IPS-18c (cell line): ENCODE data around the gene NAPG.

ENCODE experiments used
- H3K4me3 ChIP-seq: 2 replicates; pipeline ENCODE4 v1.7.0; 2013; ENCODE audit warnings: low read depth, mild to moderate bottlenecking, low read length, moderate library complexity; ENCODE audit not compliant: insufficient read depth
- H3K9me3 ChIP-seq: one replicate; pipeline ENCODE4 v1.6.1; 2013; ENCODE audit warnings: mild to moderate bottlenecking, low read length, moderate library complexity; ENCODE audit not compliant: control insufficient read depth, insufficient read depth

The NAPG gene

DNA sequence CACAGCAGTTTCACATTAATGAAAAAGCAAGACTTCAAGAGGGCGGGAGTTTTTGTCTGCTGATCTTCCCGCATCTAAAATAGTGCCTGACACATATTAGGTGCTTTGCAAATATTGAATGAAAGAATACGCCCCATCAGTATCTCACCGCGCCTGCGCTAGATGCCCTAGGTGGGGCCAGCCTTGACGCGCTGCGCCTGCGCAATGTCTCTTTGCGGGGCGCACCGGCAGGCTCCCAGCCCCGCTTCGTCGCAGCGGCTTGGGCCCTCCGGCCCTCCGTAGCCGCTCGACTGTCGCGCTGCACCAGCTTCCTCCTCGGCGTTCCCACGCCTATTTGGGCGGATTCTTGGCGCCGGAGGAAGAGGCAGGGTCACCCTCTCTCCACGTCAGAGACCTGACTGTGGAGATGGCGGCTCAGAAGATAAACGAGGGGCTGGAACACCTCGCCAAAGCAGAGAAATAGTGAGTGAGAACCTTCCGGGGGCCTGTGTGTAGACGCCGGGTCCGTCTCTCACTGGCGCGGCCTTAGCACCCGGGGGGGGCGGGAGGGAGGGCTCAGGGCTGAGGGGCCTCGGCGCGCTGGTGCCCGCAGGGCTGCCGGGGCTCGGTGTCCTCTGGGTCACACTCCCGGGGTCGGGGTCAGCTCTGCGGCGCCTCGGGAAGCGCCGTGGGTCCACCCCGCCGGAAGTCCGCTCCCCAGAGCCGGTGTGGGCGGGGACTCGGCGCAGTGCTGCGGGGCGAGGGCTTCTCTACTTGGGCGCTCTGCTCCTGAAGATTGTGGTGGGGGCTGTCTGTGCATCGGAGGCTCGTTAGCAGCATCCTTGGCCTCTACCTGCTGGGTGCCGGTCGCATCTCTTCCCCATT is at the start of gene NAPG:
Gene NAPG (plus strand): TSS at position 331 of the 864 bp plus-strand sequence. CDS start 76 bp downstream, at position 407.
- no peaks in the 10 kb centered on the region for H3K9me3 ChIP-seq
- peak within 1 kb of the TSS; percentile 67 for H3K4me3 ChIP-seq

DNA sequence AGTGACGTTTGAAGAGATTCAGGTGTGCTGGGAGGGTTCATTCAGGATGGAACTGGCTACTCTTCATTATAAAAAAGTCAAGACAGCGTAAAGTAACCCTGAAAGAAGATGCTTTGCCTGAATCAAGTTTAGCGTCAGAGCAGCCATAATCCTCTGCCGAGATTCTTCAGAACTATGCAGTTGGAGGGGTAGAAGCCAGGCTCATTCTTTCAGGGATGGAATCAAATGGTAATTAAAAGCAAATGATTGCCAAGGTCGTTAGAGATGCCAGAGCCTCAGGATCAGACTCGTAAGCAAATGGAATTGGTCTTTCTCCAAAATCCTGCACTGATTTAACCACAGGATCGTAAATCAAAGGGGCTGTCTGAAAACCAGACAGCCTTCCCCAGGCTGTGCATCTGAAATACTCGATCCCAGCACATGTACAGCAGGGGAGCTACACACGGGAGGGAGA is 49.5 kb upstream of the NAPG start:
- H3K4me3 ChIP-seq: no peak overlapping the region
- no peaks in the 10 kb centered on the region for H3K9me3 ChIP-seq

DNA sequence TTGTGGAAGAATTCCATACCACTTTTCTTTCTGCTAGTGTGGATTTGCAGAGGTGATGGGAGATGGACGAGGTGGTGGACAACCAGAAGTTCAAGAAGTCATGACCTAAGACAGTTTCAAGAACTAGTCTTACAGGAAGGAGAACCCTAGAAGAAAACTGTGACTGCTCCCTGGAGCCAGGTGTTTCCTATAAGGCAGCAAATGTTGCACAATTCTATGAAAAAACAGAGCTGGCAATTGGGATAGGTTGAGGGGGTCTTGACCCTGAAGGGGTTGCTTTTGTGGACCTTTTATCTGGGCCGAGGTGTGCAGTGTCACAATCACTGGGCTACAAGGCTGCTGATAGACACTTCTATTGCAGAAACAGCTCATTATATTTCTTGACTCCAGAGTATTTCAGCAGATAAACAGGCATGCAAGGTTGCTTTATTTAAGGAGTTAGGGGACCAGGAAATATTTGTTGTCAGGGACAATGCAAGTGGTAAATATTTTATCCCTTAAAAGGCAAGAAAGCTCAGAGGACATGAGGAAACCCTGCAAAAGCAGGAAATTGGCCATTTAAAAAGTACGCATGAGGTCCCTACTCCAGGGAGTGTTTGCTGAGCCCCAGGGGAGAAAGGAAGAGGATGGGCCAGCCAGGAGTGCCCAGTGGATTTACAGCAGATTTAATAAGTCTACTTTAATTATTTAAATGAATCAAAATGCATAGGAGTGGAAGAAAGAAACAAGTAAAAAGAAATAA is 48.5 kb upstream of the NAPG start:
- Histone ChIP-seq H3K4me3 (no peak overlapping the region), H3K9me3 (no peaks in the 10 kb centered on the region)

DNA sequence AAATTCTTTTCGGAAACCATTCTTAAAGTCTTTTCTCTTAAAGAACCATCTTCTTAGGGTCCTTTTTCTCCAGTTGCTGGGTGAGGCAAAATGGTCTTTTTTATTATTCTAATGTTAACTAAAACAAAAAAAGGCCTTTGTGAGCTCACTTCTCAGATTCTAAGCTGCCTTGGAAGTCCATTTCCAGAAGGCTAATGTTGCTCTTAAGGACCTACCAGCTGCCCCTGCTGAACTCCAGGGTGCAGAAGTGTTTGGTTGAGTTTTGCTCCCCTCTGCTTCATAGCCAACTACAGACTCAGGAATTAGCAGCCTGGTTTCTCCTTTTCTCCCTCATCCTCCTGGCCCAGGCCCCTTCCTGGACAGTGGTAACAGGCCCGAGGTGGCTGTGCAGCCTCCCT is 48.0 kb upstream of the NAPG start:
- H3K4me3 ChIP-seq: no peak overlapping the region
- no peaks in the 10 kb centered on the region for H3K9me3 ChIP-seq

DNA sequence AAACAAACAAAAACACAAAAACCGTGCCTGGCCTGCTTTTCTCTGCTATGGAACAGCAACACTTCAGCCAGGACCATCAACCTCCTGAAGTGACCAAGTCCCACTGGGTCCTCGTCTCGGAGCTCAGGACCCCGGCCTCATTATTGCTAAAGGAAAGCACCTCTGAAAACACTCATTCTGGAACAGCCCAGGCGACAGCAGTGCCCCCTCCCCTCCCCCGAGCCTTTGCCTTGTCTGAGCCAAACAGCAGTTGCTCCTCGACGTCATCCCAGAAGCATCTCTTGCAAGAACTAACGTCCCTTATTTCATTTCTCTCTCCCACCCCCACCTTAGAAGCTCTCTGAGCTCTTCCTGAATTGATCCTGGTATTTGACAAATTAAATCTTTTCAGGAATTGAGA is 44.0 kb upstream of the NAPG start:
- no peaks in the 10 kb centered on the region for H3K9me3 ChIP-seq
- H3K4me3 ChIP-seq: no peak overlapping the region

DNA sequence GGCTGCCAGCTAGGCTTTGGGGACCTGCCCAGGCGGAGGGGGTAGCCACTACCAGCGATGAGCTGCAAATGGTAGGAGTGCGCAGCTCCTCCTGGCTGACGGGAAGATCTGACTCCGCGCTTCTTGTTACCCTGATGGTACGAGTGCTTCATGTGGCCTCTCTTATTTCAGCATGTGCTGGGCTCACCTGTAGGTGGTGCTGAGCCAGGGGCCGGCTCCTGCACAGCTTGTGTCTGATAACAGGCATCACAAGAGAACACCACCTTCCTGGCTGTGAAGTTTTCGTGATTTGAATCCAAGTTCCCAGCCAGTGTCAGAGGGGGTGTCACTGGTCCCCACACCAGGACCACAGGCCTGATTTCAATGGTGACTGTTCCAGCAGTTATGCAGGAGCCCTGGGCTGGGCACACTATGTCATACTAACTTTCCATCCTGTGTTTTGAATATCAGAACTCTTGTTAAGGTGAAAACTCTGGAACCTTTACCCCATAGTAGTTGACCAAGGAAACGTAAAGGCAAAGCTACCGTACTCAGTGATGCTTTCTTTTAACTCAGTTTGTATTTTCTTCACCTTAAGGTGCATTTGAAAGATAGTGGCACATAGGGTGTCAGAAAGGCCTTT is 43.4 kb upstream of the NAPG start:
- no peaks in the 10 kb centered on the region for H3K9me3 ChIP-seq
- H3K4me3 ChIP-seq: no peak overlapping the region

DNA sequence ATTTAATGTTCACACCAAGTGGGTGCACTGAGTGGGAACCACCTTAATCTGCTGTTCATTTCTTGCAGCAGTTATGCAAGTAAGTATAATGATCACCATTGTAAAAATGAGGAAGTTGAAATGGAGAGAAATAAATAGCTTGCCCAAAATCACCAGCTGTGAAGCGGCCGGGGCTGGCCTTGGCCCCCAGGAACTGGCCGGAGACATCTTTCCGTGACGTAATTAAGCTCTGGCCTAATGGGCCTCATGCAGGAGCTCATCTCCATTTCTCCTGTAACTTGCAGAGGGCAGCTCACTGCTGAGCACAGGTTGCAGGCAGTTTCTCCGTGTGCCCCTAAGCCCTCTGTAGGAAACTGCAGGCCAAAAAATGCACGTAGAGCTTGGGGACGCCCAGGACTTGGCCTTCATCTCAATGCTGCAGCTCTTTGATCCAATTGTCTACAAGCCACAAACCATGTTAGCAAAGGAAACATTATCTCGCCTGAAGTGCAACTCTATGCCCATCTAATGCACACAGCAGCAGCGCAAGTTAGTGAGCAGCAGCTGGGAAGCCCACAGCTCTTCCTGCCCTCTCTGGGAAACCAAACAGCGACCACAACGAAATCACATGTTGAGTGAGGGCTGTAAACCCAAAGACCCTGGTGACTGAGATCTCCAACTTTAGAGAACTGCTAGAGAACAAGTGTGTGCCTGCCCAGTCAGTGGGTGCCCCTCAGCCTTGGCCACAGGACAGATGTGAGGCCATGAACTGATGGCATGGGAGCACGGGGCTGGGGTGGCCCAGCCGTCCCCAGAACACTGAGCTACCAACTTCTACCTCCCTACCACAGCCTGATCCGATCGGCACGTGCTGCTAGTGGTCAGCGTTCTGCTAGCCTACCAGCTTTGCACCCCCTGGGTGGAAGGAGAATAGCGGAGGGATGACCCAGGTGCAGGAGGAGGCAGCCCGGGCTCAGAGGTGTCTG is 42.6 kb upstream of the NAPG start:
- Histone ChIP-seq H3K9me3 (no peaks in the 10 kb centered on the region), H3K4me3 (no peak overlapping the region)

DNA sequence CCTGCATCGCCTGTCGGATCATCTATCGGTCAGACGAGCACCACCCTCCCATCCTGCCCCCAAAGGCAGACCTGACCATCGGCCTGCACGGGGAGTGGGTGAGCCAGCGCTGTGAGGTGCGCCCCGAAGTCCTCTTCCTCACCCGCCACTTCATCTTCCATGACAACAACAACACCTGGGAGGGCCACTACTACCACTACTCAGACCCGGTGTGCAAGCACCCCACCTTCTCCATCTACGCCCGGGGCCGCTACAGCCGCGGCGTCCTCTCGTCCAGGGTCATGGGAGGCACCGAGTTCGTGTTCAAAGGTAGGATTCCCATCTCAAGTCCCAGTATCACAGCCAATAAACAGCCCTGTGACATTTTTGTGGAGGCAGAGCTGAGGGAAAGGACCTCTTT is 40.4 kb upstream of the NAPG start:
- Histone ChIP-seq H3K4me3 (no peak overlapping the region), H3K9me3 (no peaks in the 10 kb centered on the region)

DNA sequence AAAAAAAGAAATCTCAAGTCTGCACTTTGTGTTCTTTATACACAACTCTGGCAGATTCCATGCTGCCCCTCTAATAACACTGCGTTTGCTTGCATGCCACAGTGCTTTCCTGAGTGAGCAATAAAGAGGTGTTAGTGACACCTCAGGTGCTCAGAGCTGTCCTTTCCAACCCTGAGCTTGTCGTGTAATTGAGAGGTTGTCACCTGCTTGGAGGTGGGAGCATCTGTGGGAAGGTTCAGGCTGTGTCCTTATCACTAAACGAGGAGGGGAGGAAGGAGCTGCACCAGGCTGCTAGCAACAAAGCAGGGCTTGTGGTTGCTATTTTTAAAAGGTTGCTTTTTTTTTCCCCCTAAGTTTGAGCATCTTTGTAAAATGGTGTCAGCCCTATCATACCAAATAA is 39.5 kb upstream of the NAPG start:
- H3K4me3 ChIP-seq: no peak overlapping the region
- H3K9me3 ChIP-seq: no peaks in the 10 kb centered on the region

DNA sequence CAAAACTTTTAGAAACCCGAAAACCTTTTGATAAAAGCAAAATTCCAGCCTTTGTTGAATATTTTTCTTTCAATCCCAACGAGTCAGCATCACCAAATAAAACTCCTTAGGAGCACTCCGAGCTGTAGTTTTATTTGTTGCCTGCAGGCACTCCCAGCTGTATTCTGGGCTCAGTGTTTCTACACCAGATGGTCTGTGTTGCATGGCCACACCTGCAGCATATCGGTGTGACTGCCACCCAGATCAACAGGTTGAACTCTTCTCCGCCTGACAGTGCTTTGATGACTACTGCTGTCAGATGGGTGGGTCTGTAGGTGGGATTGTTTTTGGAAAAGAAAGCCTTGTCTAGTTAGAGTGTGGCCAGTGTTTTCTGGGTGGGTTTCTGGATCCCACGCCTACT is 38.7 kb upstream of the NAPG start:
- Histone ChIP-seq H3K9me3 (no peaks in the 10 kb centered on the region), H3K4me3 (no peak overlapping the region)

DNA sequence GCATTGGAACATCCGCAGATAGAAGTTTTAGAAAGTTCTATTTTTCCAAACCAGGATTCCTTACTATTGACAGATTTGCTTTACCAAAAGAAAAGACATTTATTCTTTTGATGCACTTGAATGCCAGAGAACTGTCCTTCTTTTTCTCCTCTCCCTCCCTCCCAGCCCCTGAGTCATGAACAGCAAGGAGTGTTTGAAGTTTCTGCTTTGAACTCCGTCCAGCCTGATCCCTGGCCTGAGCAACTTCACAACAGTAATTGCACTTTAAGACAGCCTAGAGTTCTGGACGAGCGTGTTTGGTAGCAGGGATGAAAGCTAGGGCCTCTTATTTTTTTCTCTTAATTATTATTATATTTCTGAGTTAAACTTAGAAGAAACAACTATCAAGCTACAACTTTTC is 37.8 kb upstream of the NAPG start:
- no peak overlapping the region for H3K4me3 ChIP-seq
- H3K9me3 ChIP-seq: no peaks in the 10 kb centered on the region

DNA sequence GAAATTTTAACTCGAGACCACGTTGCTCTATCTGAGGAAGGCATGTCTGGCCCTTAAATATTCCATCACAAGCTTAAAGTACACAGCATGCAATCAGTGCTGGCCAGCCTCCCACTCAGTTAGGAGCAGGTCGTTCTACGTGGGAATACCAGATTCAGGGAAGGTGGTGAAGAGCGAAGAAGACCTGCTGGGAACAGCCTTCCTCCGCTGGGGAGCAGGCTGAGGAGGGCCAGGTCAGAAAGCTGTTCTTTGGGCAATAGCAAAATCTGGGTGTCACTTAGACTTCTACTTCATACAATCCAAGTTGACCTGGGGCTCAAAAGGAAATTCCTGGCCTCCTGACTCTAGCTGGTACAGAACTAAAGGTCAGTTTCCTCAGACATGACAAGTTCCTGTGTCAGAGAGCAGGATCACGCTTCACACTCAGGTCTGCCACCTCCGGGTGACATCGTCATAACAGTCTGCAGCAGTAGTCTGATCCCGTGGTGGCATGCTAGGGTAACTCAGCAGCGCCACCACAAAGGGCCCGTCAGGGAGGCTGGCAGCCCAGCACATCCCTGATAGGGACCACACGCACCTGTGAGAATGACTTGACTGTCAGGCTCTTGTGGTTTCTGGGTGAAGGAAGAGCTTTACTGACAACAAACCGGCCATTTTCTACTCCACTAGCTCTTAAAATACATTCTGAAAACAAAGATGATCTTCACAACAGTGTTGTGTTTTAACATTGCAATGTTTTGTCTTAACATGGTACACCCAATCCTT is 35.2 kb upstream of the NAPG start:
- no peak overlapping the region for H3K4me3 ChIP-seq
- no peaks in the 10 kb centered on the region for H3K9me3 ChIP-seq

DNA sequence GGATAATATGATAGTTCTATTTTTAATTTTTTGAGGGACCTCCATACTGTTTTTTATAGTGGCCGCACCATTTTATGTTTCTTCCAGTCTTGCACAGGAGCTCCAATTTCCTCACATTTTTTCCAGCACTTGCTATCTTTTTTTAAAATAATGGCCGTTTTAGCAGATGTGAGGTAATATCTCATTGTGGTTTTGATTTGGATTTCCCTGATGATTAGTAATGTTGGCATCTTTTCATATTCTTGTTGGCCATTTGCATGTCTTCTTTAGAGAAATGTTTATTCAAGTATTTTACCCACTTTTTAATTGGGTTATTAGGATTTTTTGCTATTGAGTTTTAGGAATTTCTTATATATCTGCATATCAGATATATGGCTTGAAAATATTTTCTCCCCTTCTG is 29.9 kb upstream of the NAPG start:
- Histone ChIP-seq H3K9me3 (no peaks in the 10 kb centered on the region), H3K4me3 (no peak overlapping the region)

DNA sequence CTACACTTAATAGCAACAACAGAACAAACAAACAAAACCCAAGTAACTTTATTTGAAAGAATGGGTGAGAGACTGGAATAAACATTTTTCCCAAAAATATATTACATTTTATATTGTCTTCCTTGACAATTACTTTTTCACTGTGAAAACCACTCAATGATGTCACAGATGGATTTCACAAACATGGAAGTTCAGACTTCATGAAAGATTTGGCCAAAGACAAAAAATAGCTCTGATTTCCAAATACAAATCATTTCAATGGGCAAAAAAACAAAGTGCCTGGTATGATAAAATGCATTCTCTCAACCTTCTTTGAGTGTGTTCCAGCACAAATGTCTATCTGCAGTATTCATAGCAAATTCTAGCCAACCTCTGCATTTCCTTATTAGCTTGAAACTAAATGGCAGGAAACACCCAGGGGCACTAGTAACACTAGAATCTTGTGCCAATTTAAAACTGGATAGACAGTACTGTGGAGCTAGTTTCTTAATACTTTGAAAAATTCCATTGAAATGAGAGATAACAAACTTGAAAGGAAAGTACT is 28.5 kb upstream of the NAPG start:
- Histone ChIP-seq H3K4me3 (no peak overlapping the region), H3K9me3 (no peaks in the 10 kb centered on the region)

DNA sequence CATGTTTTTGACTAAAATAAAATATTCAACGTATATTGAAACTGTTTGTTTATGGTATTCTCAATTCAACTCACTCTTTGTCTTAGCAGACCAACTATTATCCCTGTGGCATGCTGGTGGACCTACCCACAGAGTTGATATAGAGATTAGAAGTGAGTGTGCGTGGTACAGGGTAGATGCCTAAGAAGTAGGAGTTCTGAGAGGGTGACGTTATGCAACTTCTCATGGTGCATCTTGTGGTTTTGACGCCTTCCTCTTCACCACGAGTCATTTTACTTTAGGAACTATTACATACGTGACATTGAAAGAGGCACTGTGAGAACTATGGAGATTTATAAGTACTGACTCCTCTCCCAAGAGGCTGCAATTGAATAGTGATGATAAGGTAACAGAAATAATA is 26.6 kb upstream of the NAPG start:
- H3K9me3 ChIP-seq: no peaks in the 10 kb centered on the region
- H3K4me3 ChIP-seq: no peak overlapping the region

DNA sequence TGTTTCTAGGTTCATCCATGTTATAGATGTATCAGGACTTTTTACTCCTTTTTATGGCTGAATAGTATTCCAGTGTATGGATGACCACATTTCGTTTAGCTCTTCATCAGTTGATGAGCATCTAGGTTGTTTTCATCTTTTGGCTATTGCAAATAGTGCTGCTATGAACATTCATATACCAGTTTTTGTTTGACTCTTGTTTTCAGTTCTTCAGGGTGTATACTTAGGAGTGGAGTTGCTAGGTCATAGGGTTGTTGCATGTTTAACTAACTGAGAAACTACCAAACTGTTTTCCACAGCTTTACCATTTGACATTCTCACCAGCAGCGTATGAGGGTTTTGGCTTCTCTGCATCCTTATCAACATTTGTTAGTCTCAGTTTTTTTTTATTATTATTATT is 25.8 kb upstream of the NAPG start:
- Histone ChIP-seq H3K4me3 (no peak overlapping the region), H3K9me3 (no peaks in the 10 kb centered on the region)
